Panc1 (cell line): ENCODE measurements around the gene SASH3. TPM values are rescaled to one million over a fixed set of nuclear protein-coding genes. Genes with fewer than 3 reads are reported as not detected.

Experiments used
- ATAC-seq: fragments of 200-7000 bp; cut with Tn5 transposase; 2 replicates; pipeline ENCODE4 v1.9.1; 2020; ENCODE audit warnings: mild to moderate bottlenecking, moderate library complexity
- BruUV-seq: library from RNA; stranded (reverse); fragments of 400-500 nt; replicated peaks from 2 replicates; lab custom pipeline; 2021; lab: Mats Ljungman, UMichigan
- CTCF ChIA-PET: fragments of 300-600 bp; sonication (Branson Sonifier 250); formaldehyde crosslinking; loops from one replicate; lab custom pipeline; 2022; ENCODE audit warnings: antibody characterized with exemption; lab: Charles Lee
- POLR2A ChIA-PET: fragments of 300-600 bp; sonication (Branson Sonifier 250); formaldehyde crosslinking; loops from one replicate; lab custom pipeline; 2022; ENCODE audit warnings: antibody characterized with exemption; lab: Charles Lee
- DNase-seq: peaks from one replicate; pipeline ENCODE4 v3.0.0-alpha.2; 2010; ENCODE audit warnings: low read depth, low spot score
- H3K27ac ChIP-seq: 2 replicates; pipeline ENCODE4 v1.5.1; 2011; ENCODE audit warnings: mild to moderate bottlenecking, low read length, inconsistent platforms
- H3K27me3 ChIP-seq: fragments of 200-500 bp; sonication (Bioruptor generic); 2 replicates; pipeline ENCODE4 v1.6.0; 2014; ENCODE audit warnings: low read length, inconsistent platforms; ENCODE audit not compliant: control insufficient read depth, insufficient read depth
- H3K36me3 ChIP-seq: fragments of 200-500 bp; sonication (Bioruptor generic); 2 replicates; pipeline ENCODE4 v1.5.1; 2014; ENCODE audit warnings: inconsistent platforms, mild to moderate bottlenecking, low read length, moderate library complexity; ENCODE audit not compliant: control insufficient read depth, insufficient read depth
- H3K4me1 ChIP-seq: 2 replicates; pipeline ENCODE4 v1.5.1; 2011; ENCODE audit warnings: inconsistent platforms, mild to moderate bottlenecking, low read length, moderate library complexity; ENCODE audit not compliant: control insufficient read depth, insufficient read depth
- H3K4me3 ChIP-seq, 2 experiments: 2 replicates each; pipeline ENCODE4 v1.5.1; 2011 to 2012; ENCODE audit warnings: low read depth in 2 of 2, low read length in 2 of 2, mild to moderate bottlenecking in 2 of 2, inconsistent platforms in 1 of 2, moderate library complexity in 1 of 2
- H3K9me3 ChIP-seq: fragments of 200-500 bp; sonication (Bioruptor generic); 2 replicates; pipeline ENCODE4 v1.5.1; 2014; ENCODE audit warnings: low read depth, mild to moderate bottlenecking, inconsistent platforms, low read length, moderate library complexity; ENCODE audit not compliant: control insufficient read depth, insufficient read depth
- POLR2AphosphoS5 ChIP-seq: IDR thresholded peaks from 2 replicates; pipeline ENCODE4 v1.6.1; 2012; ENCODE audit warnings: mild to moderate bottlenecking, low read depth, low read length, moderate library complexity
- REST ChIP-seq, 2 experiments: IDR thresholded peaks; 2 replicates each; pipeline ENCODE4 v1.6.1; 2011 to 2012; ENCODE audit warnings: low read depth in 2 of 2, control low read depth in 1 of 2, low read length in 1 of 2, mild to moderate bottlenecking in 1 of 2, moderate library complexity in 1 of 2; ENCODE audit not compliant: insufficient read depth in 1 of 2
- SIN3A ChIP-seq: IDR thresholded peaks from 2 replicates; pipeline ENCODE4 v1.6.1; 2012; ENCODE audit warnings: low read depth, mild to moderate bottlenecking, low read length, moderate library complexity, borderline replicate concordance; ENCODE audit not compliant: insufficient read depth
- TCF7L2 ChIP-seq: IDR thresholded peaks from 2 replicates; pipeline ENCODE4 v1.6.1; 2011; ENCODE audit warnings: mild to moderate bottlenecking, low read depth, low read length, inconsistent platforms
- in situ Hi-C: cut with HindIII; loops from 2 replicates; pipeline ENCODE4 v1.10.0; 2016; ENCODE audit warnings: low sequenced_read_pairs, low pct_unique_long_range_greater_than_20kb
- intact Hi-C: fragments of 100-400 bp; cut with micrococcal nuclease; formaldehyde crosslinking; loops from one replicate; pipeline ENCODE4 v1.10.0; 2022; ENCODE audit not compliant: unreplicated experiment
- total RNA-seq: library from RNA; stranded (reverse); gene quantifications from one replicate; pipeline ENCODE4 v1.2.1, GENCODE V29; 2021; ENCODE audit not compliant: unreplicated experiment
- TF ChIP-seq, protein P1 (sequence below): fragments of 450-650 bp; IDR thresholded peaks from 2 replicates; pipeline ENCODE4 v1.5.1; 2017; ENCODE audit warnings: mild to moderate bottlenecking

Gene SASH3
- total RNA-seq, 1 experiment from 2014 or later = 0.33 TPM

- H3K27me3 ChIP-seq = no peaks in the 10 kb centered on the region
- ChIA-PET CTCF (interaction anchor here (0.7 kb wide), 1 partner anchor 178 kb away, joined by 4 read pairs; no protein-coding TSS in a partner anchor), POLR2A (no interaction called here)
- DNase-seq (no peak), ATAC-seq (no peak)
- no peak overlapping the region for H3K27ac ChIP-seq
- in situ Hi-C loops = no loop called here
- H3K9me3 ChIP-seq = no peaks in the 10 kb centered on the region
- intact Hi-C loops = no loop called here
- no peak overlapping the region for H3K4me3 ChIP-seq
- H3K4me1 ChIP-seq = no peaks in the 10 kb centered on the region
- H3K36me3 ChIP-seq = no peaks in the 10 kb centered on the region
- TF ChIP-seq TCF7L2 = no peak
- no peak for TF ChIP-seq POLR2AphosphoS5
- TF ChIP-seq REST (IDR thresholded peaks at IDR 0.05; ENCODE audit: insufficient read depth in 1 of 2, low read depth in 2 of 2, low read length in 1 of 2) = no peak
- TF ChIP-seq, protein P1, sequence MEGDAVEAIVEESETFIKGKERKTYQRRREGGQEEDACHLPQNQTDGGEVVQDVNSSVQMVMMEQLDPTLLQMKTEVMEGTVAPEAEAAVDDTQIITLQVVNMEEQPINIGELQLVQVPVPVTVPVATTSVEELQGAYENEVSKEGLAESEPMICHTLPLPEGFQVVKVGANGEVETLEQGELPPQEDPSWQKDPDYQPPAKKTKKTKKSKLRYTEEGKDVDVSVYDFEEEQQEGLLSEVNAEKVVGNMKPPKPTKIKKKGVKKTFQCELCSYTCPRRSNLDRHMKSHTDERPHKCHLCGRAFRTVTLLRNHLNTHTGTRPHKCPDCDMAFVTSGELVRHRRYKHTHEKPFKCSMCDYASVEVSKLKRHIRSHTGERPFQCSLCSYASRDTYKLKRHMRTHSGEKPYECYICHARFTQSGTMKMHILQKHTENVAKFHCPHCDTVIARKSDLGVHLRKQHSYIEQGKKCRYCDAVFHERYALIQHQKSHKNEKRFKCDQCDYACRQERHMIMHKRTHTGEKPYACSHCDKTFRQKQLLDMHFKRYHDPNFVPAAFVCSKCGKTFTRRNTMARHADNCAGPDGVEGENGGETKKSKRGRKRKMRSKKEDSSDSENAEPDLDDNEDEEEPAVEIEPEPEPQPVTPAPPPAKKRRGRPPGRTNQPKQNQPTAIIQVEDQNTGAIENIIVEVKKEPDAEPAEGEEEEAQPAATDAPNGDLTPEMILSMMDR = no peak
- TF ChIP-seq SIN3A = no peak
- no TSS peak for BruUV-seq
Measured at GRCh38 chrX:129780441-129781105, 824 bp downstream of the SASH3 start.

- TF ChIP-seq SIN3A (no peak), REST (IDR thresholded peaks at IDR 0.05; ENCODE audit: insufficient read depth in 1 of 2, low read depth in 2 of 2, low read length in 1 of 2) (no peak), TCF7L2 (no peak), POLR2AphosphoS5 (no peak)
- TF ChIP-seq, protein P1 = no peak
- DNase-seq (no peak), ATAC-seq (no peak)
- Histone ChIP-seq H3K9me3 (no peaks in the 10 kb centered on the region), H3K27me3 (no peaks in the 10 kb centered on the region), H3K36me3 (no peaks in the 10 kb centered on the region), H3K27ac (no peak overlapping the region), H3K4me1 (no peaks in the 10 kb centered on the region), H3K4me3 (no peak overlapping the region)
- in situ Hi-C loops = no loop called here
- ChIA-PET CTCF (interaction anchor here (0.6 to 0.7 kb wide), 2 partner anchors 161 to 179 kb away, joined by 4 to 9 read pairs; no protein-coding TSS in a partner anchor), POLR2A (no interaction called here)
- BruUV-seq = no TSS peak
- intact Hi-C loops = no loop called here
Measured at GRCh38 chrX:129781134-129781672, 1.5 kb downstream of the SASH3 start.
